Sigmoid colon (tissue), 7 donors: ENCODE results near the gene ADAMTS17. TPM values are rescaled to one million over a fixed set of nuclear protein-coding genes. Genes with fewer than 3 reads are reported as not detected.

Source experiments
- DNase-seq: peaks from one replicate; pipeline ENCODE4 v3.0.0-alpha.2; 2019
- H3K27ac ChIP-seq, 4 donors: fragments of 200-600 bp; sonication (generic); one replicate each; pipeline ENCODE4 v1.5.1; 2016 to 2019; ENCODE audit warnings: mild to moderate bottlenecking in 1 of 4
- H3K27me3 ChIP-seq, 3 donors: fragments of 200-600 bp; sonication (generic); one replicate each; pipeline ENCODE4 v1.5.1; 2019; ENCODE audit warnings: mild to moderate bottlenecking in 1 of 3
- H3K36me3 ChIP-seq, 4 donors: fragments of 200-600 bp; sonication (generic); one replicate each; pipeline ENCODE4 v1.5.1; 2016 to 2019
- H3K4me1 ChIP-seq, 4 donors: fragments of 200-600 bp; sonication (generic); one replicate each; pipeline ENCODE4 v1.5.1; 2017 to 2019
- H3K4me3 ChIP-seq, 4 donors: fragments of 200-600 bp; sonication (generic); one replicate each; pipeline ENCODE4 v1.5.1; 2017 to 2019; ENCODE audit warnings: mild to moderate bottlenecking in 2 of 4, moderate library complexity in 1 of 4
- H3K9me3 ChIP-seq, 4 donors: fragments of 200-600 bp in 3 of 4; sonication (generic) in 3 of 4; one replicate each; pipeline versions ENCODE4 v1.5.1 to v1.6.1; 2013 to 2019
- EP300 ChIP-seq, 4 donors: sonication (generic); formaldehyde crosslinking; IDR thresholded peaks; one replicate each; pipeline ENCODE4 v1.6.1; 2017; ENCODE audit warnings: antibody characterized with exemption in 4 of 4
- POLR2A ChIP-seq, 2 donors: fragments of 450-650 bp; IDR thresholded peaks; one replicate each; pipeline ENCODE4 v1.6.1; 2016; ENCODE audit warnings: antibody characterized with exemption in 2 of 2, mild to moderate bottlenecking in 2 of 2, moderate library complexity in 2 of 2
- POLR2AphosphoS5 ChIP-seq, 4 donors: sonication (generic); formaldehyde crosslinking; IDR thresholded peaks; one replicate each; pipeline ENCODE4 v1.6.1; 2017; ENCODE audit warnings: antibody characterized with exemption in 4 of 4
- WGBS, 2 donors: extraction: QIAGEN DNeasy Blood & Tissue Kit; methylation state at CpG; one replicate each; pipeline ENCODE4 v1.1.7; 2013; 5-methylcytosine and 5-hydroxymethylcytosine counted together
- intact Hi-C: fragments of 100-400 bp; cut with DNase I; formaldehyde crosslinking; loops from one replicate; pipeline ENCODE4 v1.15.1; 2023
- polyA plus RNA-seq, 3 donors: library from polyadenylated mRNA; stranded (reverse); fragments of 200-250 nt; gene quantifications; one replicate each; pipeline ENCODE4 v1.2.3, GENCODE V29; 2013
- total RNA-seq, 4 donors: library from RNA; depleted of rRNA; stranded (reverse); fragments of >200 nt; gene quantifications; one replicate each; pipeline ENCODE4 v1.1.0, GENCODE V29; 2016
- TF ChIP-seq, protein P1 (sequence below), 4 experiments: fragments of 450-650 bp in 3 of 4; fragments of 200-600 bp in 1 of 4; IDR thresholded peaks; one replicate each; pipeline ENCODE4 v1.5.1; 2016 to 2019; ENCODE audit warnings: antibody characterized with exemption in 4 of 4, mild to moderate bottlenecking in 3 of 4, moderate library complexity in 2 of 4
- donor health status: healthy with polysubstance abuse.
- donor health status: Bipolar disorder and iron deficiency.
- donor health status: healthy.

Gene ADAMTS17
- total and polyA plus RNA-seq, 7 donors: 0.46 to 3.6 (median 1.2) TPM

DNA sequence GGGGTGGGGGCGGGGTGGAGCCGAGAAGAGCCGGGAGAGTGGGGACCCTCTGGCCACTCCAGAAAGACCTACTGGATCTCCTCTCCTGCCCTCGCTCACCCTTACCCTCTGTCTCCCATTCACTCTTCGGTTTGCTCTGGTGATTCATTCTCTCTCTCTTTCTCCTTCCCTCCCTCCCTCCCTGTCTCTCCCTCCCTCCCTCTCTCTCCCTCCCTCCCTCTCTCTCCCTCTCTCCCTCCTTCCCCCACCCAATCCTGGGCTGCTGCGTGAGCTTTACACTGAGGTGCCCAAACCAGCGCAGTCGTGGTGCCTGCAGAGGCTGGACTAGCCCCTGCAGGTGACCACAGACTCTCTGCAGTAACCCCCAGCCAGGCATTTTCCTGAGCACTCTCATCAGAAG, 32.2 kb upstream of the ADAMTS17 start:
- intact Hi-C loops: no loop called here
- H3K4me1 ChIP-seq: peaks cover 0 to 12% (median 6%) of the 10 kb centered on the region in 4 donors
- no peak for DNase-seq
- peaks cover 8 to 34% (median 9%) of the 10 kb centered on the region in 3 donors for H3K27me3 ChIP-seq
- H3K27ac ChIP-seq: no peak overlapping the region
- no peak for TF ChIP-seq POLR2A (IDR thresholded peaks at IDR 0.05)
- WGBS, 2 donors: 20 to 24% methylated on average over 8 of the region's 8 CpGs
- H3K9me3 ChIP-seq: peaks cover 0 to 13% (median 0%) of the 10 kb centered on the region in 4 donors
- H3K36me3 ChIP-seq: no peaks in the 10 kb centered on the region
- H3K4me3 ChIP-seq: peak overlapping the region in 3 of 4 donors; percentile 30 to 46 (median 42)

GRCh38 chr15:100373120-100373896, 31.5 kb upstream of the ADAMTS17 start:
- intact Hi-C loops: no loop called here
- Histone ChIP-seq H3K4me3 (peak overlapping the region in 3 of 4 donors; percentile 30 to 46 (median 42)), H3K36me3 (no peaks in the 10 kb centered on the region), H3K9me3 (peaks cover 0 to 13% (median 0%) of the 10 kb centered on the region in 4 donors), H3K27me3 (peaks cover 8 to 34% (median 9%) of the 10 kb centered on the region in 3 donors), H3K4me1 (peaks cover 0 to 12% (median 6%) of the 10 kb centered on the region in 4 donors), H3K27ac (peak overlapping the region in 3 of 4 donors; percentile 19 to 45 (median 20))
- no peak for DNase-seq
- TF ChIP-seq POLR2AphosphoS5 (IDR thresholded peaks at IDR 0.05) (no peak), EP300 (IDR thresholded peaks at IDR 0.05) (no peak), POLR2A (IDR thresholded peaks at IDR 0.05) (no peak)
- TF ChIP-seq, protein P1, sequence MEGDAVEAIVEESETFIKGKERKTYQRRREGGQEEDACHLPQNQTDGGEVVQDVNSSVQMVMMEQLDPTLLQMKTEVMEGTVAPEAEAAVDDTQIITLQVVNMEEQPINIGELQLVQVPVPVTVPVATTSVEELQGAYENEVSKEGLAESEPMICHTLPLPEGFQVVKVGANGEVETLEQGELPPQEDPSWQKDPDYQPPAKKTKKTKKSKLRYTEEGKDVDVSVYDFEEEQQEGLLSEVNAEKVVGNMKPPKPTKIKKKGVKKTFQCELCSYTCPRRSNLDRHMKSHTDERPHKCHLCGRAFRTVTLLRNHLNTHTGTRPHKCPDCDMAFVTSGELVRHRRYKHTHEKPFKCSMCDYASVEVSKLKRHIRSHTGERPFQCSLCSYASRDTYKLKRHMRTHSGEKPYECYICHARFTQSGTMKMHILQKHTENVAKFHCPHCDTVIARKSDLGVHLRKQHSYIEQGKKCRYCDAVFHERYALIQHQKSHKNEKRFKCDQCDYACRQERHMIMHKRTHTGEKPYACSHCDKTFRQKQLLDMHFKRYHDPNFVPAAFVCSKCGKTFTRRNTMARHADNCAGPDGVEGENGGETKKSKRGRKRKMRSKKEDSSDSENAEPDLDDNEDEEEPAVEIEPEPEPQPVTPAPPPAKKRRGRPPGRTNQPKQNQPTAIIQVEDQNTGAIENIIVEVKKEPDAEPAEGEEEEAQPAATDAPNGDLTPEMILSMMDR (IDR thresholded peaks at IDR 0.05): no peak
- 6 to 16% methylated on average over 81 of the region's 82 CpGs for WGBS, 2 donors

DNA sequence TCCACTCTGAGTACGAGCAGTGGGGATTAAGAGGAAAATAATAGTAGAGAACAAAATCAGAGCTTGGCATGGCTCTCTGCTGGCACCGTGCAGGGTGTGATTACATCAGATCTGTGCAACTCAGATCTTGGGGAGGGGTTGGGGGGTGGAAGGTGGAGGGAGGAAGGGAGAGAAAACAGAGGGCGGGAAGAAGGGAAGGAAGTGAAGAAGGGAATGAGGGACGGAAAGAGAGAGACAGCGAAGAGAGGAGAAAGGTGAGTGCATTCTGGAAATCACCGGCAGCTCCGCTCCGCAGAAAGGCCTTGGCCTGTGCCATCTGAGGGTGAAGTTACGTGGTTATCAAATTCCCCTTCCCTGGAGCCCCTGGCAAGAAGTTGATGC, 31.0 kb upstream of the ADAMTS17 start:
- 23 to 33% methylated on average over 9 of the region's 9 CpGs for WGBS, 2 donors
- peak overlapping the region in 3 of 4 donors; percentile 30 to 46 (median 42) for H3K4me3 ChIP-seq
- H3K27me3 ChIP-seq: peaks cover 8 to 34% (median 9%) of the 10 kb centered on the region in 3 donors
- H3K27ac ChIP-seq: peak overlapping the region in 2 of 4 donors; percentile 19 to 45
- intact Hi-C loops: no loop called here
- no peak for DNase-seq
- H3K36me3 ChIP-seq: no peaks in the 10 kb centered on the region
- TF ChIP-seq POLR2AphosphoS5 (IDR thresholded peaks at IDR 0.05): peak in 1 of 4 donors; percentile 13
- TF ChIP-seq POLR2A (IDR thresholded peaks at IDR 0.05): no peak
- H3K9me3 ChIP-seq: peaks cover 0 to 12% (median 0%) of the 10 kb centered on the region in 4 donors
- H3K4me1 ChIP-seq: peaks cover 0 to 12% (median 6%) of the 10 kb centered on the region in 4 donors

GRCh38 chr15:100355342-100355741, 13.6 kb upstream of the ADAMTS17 start:
- Histone ChIP-seq H3K4me1 (peaks cover 0 to 5% (median 4%) of the 10 kb centered on the region in 4 donors), H3K36me3 (no peaks in the 10 kb centered on the region), H3K27me3 (peaks cover 0 to 8% (median 0%) of the 10 kb centered on the region in 3 donors), H3K4me3 (no peak overlapping the region), H3K27ac (no peak overlapping the region), H3K9me3 (peaks cover 0 to 2% (median 0%) of the 10 kb centered on the region in 4 donors)
- no peak for DNase-seq
- TF ChIP-seq EP300 (IDR thresholded peaks at IDR 0.05) (no peak), POLR2A (IDR thresholded peaks at IDR 0.05) (no peak), POLR2AphosphoS5 (IDR thresholded peaks at IDR 0.05) (no peak)
- TF ChIP-seq, protein P1 (IDR thresholded peaks at IDR 0.05): no peak
- intact Hi-C loops: no loop called here
- 39 to 72% methylated on average over 2 of the region's 2 CpGs for WGBS, 2 donors

- WGBS, 2 donors: 64 to 84% methylated on average over 3 of the region's 3 CpGs
- Histone ChIP-seq H3K36me3 (no peaks in the 10 kb centered on the region), H3K4me1 (peaks cover 0 to 12% (median 11%) of the 10 kb centered on the region in 4 donors), H3K27ac (no peak overlapping the region), H3K27me3 (peaks cover 0 to 8% (median 0%) of the 10 kb centered on the region in 3 donors), H3K4me3 (no peak overlapping the region), H3K9me3 (no peaks in the 10 kb centered on the region)
- DNase-seq: no peak
- intact Hi-C loops: loop anchor here (5.0 kb wide), 1 partner anchor 164 kb away; no protein-coding TSS in a partner anchor
- TF ChIP-seq EP300 (IDR thresholded peaks at IDR 0.05): no peak
- TF ChIP-seq, protein P1 (IDR thresholded peaks at IDR 0.05): no peak
- no peak for TF ChIP-seq POLR2A (IDR thresholded peaks at IDR 0.05)
- TF ChIP-seq POLR2AphosphoS5 (IDR thresholded peaks at IDR 0.05): no peak
Observed at GRCh38 chr15:100353449-100353848, 11.7 kb upstream of the ADAMTS17 start.
